ENCODE measurements around the gene AGMO. TPM values are rescaled to one million over a fixed set of nuclear protein-coding genes. Genes with fewer than 3 reads are reported as not detected.

AGMO gene
- total RNA-seq, 2 donors from 2014 or later, result 1.9 TPM; not detected in 1

GRCh38 chr7:15284396-15284795 lies 277.4 kb downstream of the AGMO start:
- H3K9me3 Mint-ChIP-seq, result peaks cover 16% of the 10 kb centered on the region
- Histone ChIP-seq H3K36me3 (ENCODE audit: control insufficient read depth, insufficient read depth, low read length) (no peaks in the 10 kb centered on the region), H3K9ac (ENCODE audit: extremely low read depth, low read length, poor library complexity, severe bottlenecking) (no peak overlapping the region), H3K4me3 (ENCODE audit: low read length) (no peak overlapping the region), H3K27me3 (ENCODE audit: control insufficient read depth, insufficient read depth, low read length, poor library complexity, severe bottlenecking) (no peaks in the 10 kb centered on the region), H3K27ac (ENCODE audit: low read depth, low read length) (no peak overlapping the region), H3K9me3 (ENCODE audit: control insufficient read depth, low read length) (peaks cover 22% of the 10 kb centered on the region), H3K4me1 (ENCODE audit: control insufficient read depth, insufficient read depth, low read length) (peaks cover 8% of the 10 kb centered on the region)
- H3K4me1 Mint-ChIP-seq, result peaks cover 11% of the 10 kb centered on the region
- 93% methylated on average over 1 of the region's 1 CpG; no CpG with 5 or more reads in 1 of the 2 experiments for WGBS, 2 experiments (ENCODE audit: insufficient coverage in 1 of 2, insufficient read length in 1 of 2)
- no peak for DNase-seq
- TF ChIP-seq CTCF (conservative IDR thresholded peaks at IDR 0.05), result no peak
- no peak overlapping the region for H3K27ac Mint-ChIP-seq
- H3K36me3 Mint-ChIP-seq (ENCODE audit: low read depth), result no peaks in the 10 kb centered on the region
- H3K27me3 Mint-ChIP-seq (ENCODE audit: insufficient read depth), result no peaks in the 10 kb centered on the region
- H3K4me3 Mint-ChIP-seq, result no peak overlapping the region

- H3K4me1 ChIP-seq (ENCODE audit: control insufficient read depth, insufficient read depth, low read length), result peaks cover 11% of the 10 kb centered on the region
- TF ChIP-seq CTCF (conservative IDR thresholded peaks at IDR 0.05), result peak; percentile 38
- H3K4me3 Mint-ChIP-seq, result no peak overlapping the region
- no peaks in the 10 kb centered on the region for H3K36me3 ChIP-seq (ENCODE audit: control insufficient read depth, insufficient read depth, low read length)
- H3K27me3 ChIP-seq (ENCODE audit: control insufficient read depth, insufficient read depth, low read length, poor library complexity, severe bottlenecking), result no peaks in the 10 kb centered on the region
- H3K36me3 Mint-ChIP-seq (ENCODE audit: low read depth), result no peaks in the 10 kb centered on the region
- H3K9me3 ChIP-seq (ENCODE audit: control insufficient read depth, low read length), result peaks cover 41% of the 10 kb centered on the region
- H3K27ac Mint-ChIP-seq, result peak overlapping the region; percentile 67
- H3K9ac ChIP-seq (ENCODE audit: extremely low read depth, low read length, poor library complexity, severe bottlenecking), result no peak overlapping the region
- no peaks in the 10 kb centered on the region for H3K27me3 Mint-ChIP-seq (ENCODE audit: insufficient read depth)
- H3K27ac ChIP-seq (ENCODE audit: low read depth, low read length), result no peak overlapping the region
- DNase-seq, result peak; percentile 63
- peaks cover 32% of the 10 kb centered on the region for H3K9me3 Mint-ChIP-seq
- 67 to 78% methylated on average over 1 to 3 of the region's 3 CpGs for WGBS, 2 experiments (ENCODE audit: insufficient coverage in 1 of 2, insufficient read length in 1 of 2)
- peaks cover 11% of the 10 kb centered on the region for H3K4me1 Mint-ChIP-seq
- no peak overlapping the region for H3K4me3 ChIP-seq (ENCODE audit: low read length)
Measured at GRCh38 chr7:15280078-15280733, 281.6 kb downstream of the AGMO start.

GRCh38 chr7:15279640-15280039 lies 282.2 kb downstream of the AGMO start:
- no peaks in the 10 kb centered on the region for H3K36me3 ChIP-seq (ENCODE audit: control insufficient read depth, insufficient read depth, low read length)
- Mint-ChIP-seq H3K4me1 (peaks cover 11% of the 10 kb centered on the region), H3K36me3 (ENCODE audit: low read depth) (no peaks in the 10 kb centered on the region), H3K4me3 (no peak overlapping the region), H3K9me3 (peaks cover 32% of the 10 kb centered on the region), H3K27me3 (ENCODE audit: insufficient read depth) (no peaks in the 10 kb centered on the region), H3K27ac (peak overlapping the region; percentile 45)
- H3K27me3 ChIP-seq (ENCODE audit: control insufficient read depth, insufficient read depth, low read length, poor library complexity, severe bottlenecking), result no peaks in the 10 kb centered on the region
- TF ChIP-seq CTCF (conservative IDR thresholded peaks at IDR 0.05), result no peak
- H3K9ac ChIP-seq (ENCODE audit: extremely low read depth, low read length, poor library complexity, severe bottlenecking), result no peak overlapping the region
- H3K4me1 ChIP-seq (ENCODE audit: control insufficient read depth, insufficient read depth, low read length), result peaks cover 11% of the 10 kb centered on the region
- H3K27ac ChIP-seq (ENCODE audit: low read depth, low read length), result no peak overlapping the region
- H3K4me3 ChIP-seq (ENCODE audit: low read length), result no peak overlapping the region
- DNase-seq, result no peak
- 100% methylated on average over 1 of the region's 1 CpG for WGBS, 2 experiments (ENCODE audit: insufficient coverage in 1 of 2, insufficient read length in 1 of 2)
- peaks cover 46% of the 10 kb centered on the region for H3K9me3 ChIP-seq (ENCODE audit: control insufficient read depth, low read length)

Data from endodermal cell (in vitro differentiated cells).